IMR-90 (cell line): Measurements from ENCODE around the gene SSH2. TPM values are rescaled to one million over a fixed set of nuclear protein-coding genes. Genes with fewer than 3 reads are reported as not detected.

Experiments
- ATAC-seq: fragments of 200-7000 bp; cut with Tn5 transposase; 2 replicates; pipeline ENCODE4 v1.9.1; 2020; ENCODE audit warnings: low read depth, mild to moderate bottlenecking, moderate library complexity
- BruUV-seq: library from RNA; stranded (reverse); fragments of 400-500 nt; replicated peaks from 2 replicates; lab custom pipeline; 2021; lab: Mats Ljungman, UMichigan
- CTCF ChIA-PET: fragments of 300-600 bp; formaldehyde crosslinking; extraction: SDS; loops from one replicate; lab custom pipeline; 2021; ENCODE audit warnings: antibody characterized with exemption; lab: Yijun Ruan, JAX
- POLR2A ChIA-PET: fragments of 300-600 bp; sonication (Branson Sonifier 250); formaldehyde crosslinking; loops from one replicate; lab custom pipeline; 2022; ENCODE audit warnings: antibody characterized with exemption; ENCODE audit not compliant: unreplicated experiment; lab: Charles Lee
- DNase-seq: peaks from one replicate; pipeline ENCODE4 v3.0.0; 2013
- H2AFZ ChIP-seq: replicated peaks from 2 replicates; pipeline ENCODE3; 2013; ENCODE audit warnings: low read length, mild to moderate bottlenecking; ENCODE audit not compliant: poor library complexity
- H2AK5ac ChIP-seq: 2 replicates; pipeline ENCODE4 v1.6.1; 2013; ENCODE audit warnings: low read depth, low read length, inconsistent platforms
- H2AK9ac ChIP-seq: replicated peaks from 2 replicates; pipeline ENCODE3; 2013; ENCODE audit warnings: mild to moderate bottlenecking, low read depth, low read length, moderate library complexity; ENCODE audit not compliant: poor library complexity
- H2BK120ac ChIP-seq: 2 replicates; pipeline ENCODE4 v1.6.1; 2013; ENCODE audit warnings: low read depth, low read length, inconsistent platforms
- H2BK15ac ChIP-seq: 3 replicates; pipeline ENCODE4 v1.6.1; 2013; ENCODE audit warnings: low read depth, low read length, inconsistent platforms
- H2BK20ac ChIP-seq: 2 replicates; pipeline ENCODE4 v1.6.1; 2013; ENCODE audit warnings: low read depth, mild to moderate bottlenecking, inconsistent platforms, low read length, moderate library complexity
- H2BK5ac ChIP-seq: 2 replicates; pipeline ENCODE4 v1.6.1; 2013; ENCODE audit warnings: mild to moderate bottlenecking, low read depth, low read length, inconsistent platforms; ENCODE audit not compliant: poor library complexity, severe bottlenecking
- H3K14ac ChIP-seq: replicated peaks from 2 replicates; pipeline ENCODE4 v1.6.1; 2013; ENCODE audit warnings: low read depth, low read length, inconsistent platforms
- H3K18ac ChIP-seq: 2 replicates; pipeline ENCODE4 v1.6.1; 2013; ENCODE audit warnings: low read depth, low read length, control low read depth
- H3K23ac ChIP-seq: 2 replicates; pipeline ENCODE4 v1.6.1; 2013; ENCODE audit warnings: low read depth, low read length, inconsistent platforms
- H3K27ac ChIP-seq: 2 replicates; pipeline ENCODE4 v1.5.1; 2013; ENCODE audit warnings: mild to moderate bottlenecking, control low read depth, low read length; ENCODE audit not compliant: insufficient read depth
- H3K27me3 ChIP-seq: 2 replicates; pipeline ENCODE4 v1.6.1; 2013; ENCODE audit warnings: low read length; ENCODE audit not compliant: control insufficient read depth, insufficient read depth
- H3K36me3 ChIP-seq: 2 replicates; pipeline ENCODE4 v1.6.1; 2013; ENCODE audit warnings: low read length, mixed read lengths; ENCODE audit not compliant: control insufficient read depth, insufficient read depth
- H3K4ac ChIP-seq: 2 replicates; pipeline ENCODE4 v1.6.1; 2013; ENCODE audit warnings: low read depth, low read length, inconsistent platforms
- H3K4me1 ChIP-seq: 2 replicates; pipeline ENCODE4 v1.6.1; 2013; ENCODE audit warnings: low read length, mixed read lengths; ENCODE audit not compliant: control insufficient read depth, insufficient read depth
- H3K4me2 ChIP-seq: 2 replicates; pipeline ENCODE4 v1.6.1; 2013; ENCODE audit warnings: low read depth, mild to moderate bottlenecking, control low read depth, low read length, moderate library complexity
- H3K4me3 ChIP-seq: 2 replicates; pipeline ENCODE4 v1.5.1; 2013; ENCODE audit warnings: low read depth, mild to moderate bottlenecking, control low read depth, low read length, moderate library complexity; ENCODE audit not compliant: insufficient read depth
- H3K56ac ChIP-seq: 2 replicates; pipeline ENCODE4 v1.6.1; 2013; ENCODE audit warnings: low read length, inconsistent platforms; ENCODE audit not compliant: insufficient read depth; ENCODE audit errors: extremely low read depth
- H3K79me1 ChIP-seq, 2 experiments: 2 replicates each; pipeline ENCODE4 v1.6.1; 2013; ENCODE audit warnings: low read length in 2 of 2, inconsistent platforms in 1 of 2, low read depth in 1 of 2
- H3K9ac ChIP-seq: 2 replicates; pipeline ENCODE4 v1.6.1; 2013; ENCODE audit warnings: low read depth, low read length, control low read depth
- H3K9me1 ChIP-seq: 2 replicates; pipeline ENCODE4 v1.6.1; 2013; ENCODE audit warnings: low read length, inconsistent platforms; ENCODE audit not compliant: insufficient read depth
- H3K9me3 ChIP-seq: 2 replicates; pipeline ENCODE4 v1.6.1; 2013; ENCODE audit warnings: low read length; ENCODE audit not compliant: control insufficient read depth, insufficient read depth
- H4K20me1 ChIP-seq: 2 replicates; pipeline ENCODE4 v1.6.1; 2013; ENCODE audit warnings: low read length, inconsistent platforms; ENCODE audit not compliant: insufficient read depth
- H4K5ac ChIP-seq: 2 replicates; pipeline ENCODE4 v1.6.1; 2013; ENCODE audit warnings: mild to moderate bottlenecking, low read depth, low read length, control low read depth
- H4K8ac ChIP-seq, 2 experiments: 2 replicates each; pipeline ENCODE4 v1.6.1; 2013; ENCODE audit warnings: low read depth in 2 of 2, low read length in 2 of 2, control low read depth in 1 of 2, inconsistent platforms in 1 of 2
- H4K91ac ChIP-seq: 2 replicates; pipeline ENCODE4 v1.6.1; 2013; ENCODE audit warnings: low read depth, low read length, inconsistent platforms; ENCODE audit not compliant: insufficient read depth
- BHLHE40 ChIP-seq: fragments of 150-350 bp; IDR thresholded peaks from 2 replicates; pipeline ENCODE4 v1.6.1; 2016; ENCODE audit warnings: mild to moderate bottlenecking, low read depth, low read length
- CEBPB ChIP-seq: IDR thresholded peaks from 2 replicates; pipeline ENCODE4 v1.6.1; 2012; ENCODE audit warnings: low read depth, low read length, improper control_type of control experiment
- CTCF ChIP-seq: conservative IDR thresholded peaks from 2 replicates; pipeline ENCODE4 v1.5.1; 2012; ENCODE audit warnings: mild to moderate bottlenecking, low read depth, low read length, improper control_type of control experiment
- MAZ ChIP-seq: IDR thresholded peaks from 2 replicates; pipeline ENCODE4 v1.6.1; 2012; ENCODE audit warnings: low read depth, mild to moderate bottlenecking, low read length, improper control_type of control experiment, moderate library complexity, borderline replicate concordance
- POLR2A ChIP-seq: IDR thresholded peaks from 2 replicates; pipeline ENCODE4 v1.6.1; 2012; ENCODE audit warnings: mild to moderate bottlenecking, low read depth, low read length
- RAD21 ChIP-seq: IDR thresholded peaks from 2 replicates; pipeline ENCODE4 v1.6.1; 2012; ENCODE audit warnings: low read length, improper control_type of control experiment
- SMC3 ChIP-seq: fragments of 150-350 bp; IDR thresholded peaks from 2 replicates; pipeline ENCODE4 v1.6.1; 2016; ENCODE audit warnings: low read depth, mild to moderate bottlenecking, antibody characterized with exemption, low read length, moderate library complexity
- WGBS, 2 experiments: methylation state at CpG; one replicate each; pipeline versions ENCODE4 v1.1.5 to v1.1.7; 2013; ENCODE audit warnings: missing lambda C conversion rate in 2 of 2; ENCODE audit not compliant: insufficient read length in 1 of 2; ENCODE audit errors: extremely low coverage in 2 of 2; 5-methylcytosine and 5-hydroxymethylcytosine counted together
- dilution Hi-C: fragments of 300-500 bp; cut with HindIII; formaldehyde crosslinking; loops from one replicate; pipeline ENCODE4 v1.14.3; 2018; ENCODE audit warnings: low sequenced_read_pairs; ENCODE audit not compliant: unreplicated experiment
- in situ Hi-C: fragments of 300-500 bp; cut with MboI; formaldehyde crosslinking; loops from 3 replicates; pipeline ENCODE4 v1.14.3; 2019; ENCODE audit warnings: low sequenced_read_pairs, inconsistent platforms, mixed read lengths
- intact Hi-C: fragments of 100-400 bp; cut with micrococcal nuclease; formaldehyde crosslinking; loops from 2 replicates; pipeline ENCODE4 v1.10.0; 2022
- polyA plus RNA-seq, 3 experiments: library from polyadenylated mRNA; depleted of rRNA; stranded (reverse); fragments of >200 nt; gene quantifications; 2 replicates each; pipeline ENCODE4 v1.2.3, GENCODE V29; 2012; ENCODE audit warnings: low replicate concordance in 1 of 3
- total RNA-seq: library from RNA; depleted of rRNA; stranded (reverse); fragments of >200 nt; gene quantifications from 2 replicates; pipeline ENCODE4 v1.2.3, GENCODE V29; 2012

The SSH2 gene
- total and polyA plus RNA-seq, 2 of the 4 experiments (the other 2 are of a cell fraction) = 9.3 TPM

GRCh38 chr17:29807520-29808361 lies 122.3 kb downstream of the SSH2 start:
- no peaks in the 10 kb centered on the region for H3K36me3 ChIP-seq
- TF ChIP-seq CTCF = peak; percentile 93
- no peak for TF ChIP-seq MAZ
- no peak for TF ChIP-seq BHLHE40
- TF ChIP-seq RAD21 = peak; percentile 98
- TF ChIP-seq POLR2A = peak; percentile 47; the same call in 1 of the 2 replicates
- peak; percentile 96 for TF ChIP-seq SMC3
- TF ChIP-seq CEBPB = no peak
- no peak overlapping the region for H2BK5ac ChIP-seq
- no peak overlapping the region for H2AK5ac ChIP-seq
- H3K4me3 ChIP-seq = no peak overlapping the region
- no peak overlapping the region for H2AFZ ChIP-seq
- H3K4ac ChIP-seq = no peak overlapping the region
- no peak overlapping the region for H3K4me2 ChIP-seq
- 0 out of 4 replicates have a peak overlapping the region, but pooled peaks of 1 of the 2 experiments have one; percentile 17 for H4K8ac ChIP-seq
- in situ Hi-C loops = loop anchor here (5.0 to 10.0 kb wide), 3 partner anchors 125 to 277 kb away; partner anchors contain the start of gene SSH2
- H3K23ac ChIP-seq = no peak overlapping the region
- no peak overlapping the region for H3K18ac ChIP-seq
- no peak overlapping the region for H4K91ac ChIP-seq
- H3K56ac ChIP-seq = no peak overlapping the region
- H3K9me3 ChIP-seq = no peaks in the 10 kb centered on the region
- H2BK20ac ChIP-seq = peak overlapping the region; percentile 60; the same call in 1 of the 2 replicates
- intact Hi-C loops = loop anchor here (1.0 kb wide), 3 partner anchors 124 to 286 kb away; no protein-coding TSS in a partner anchor
- H3K4me1 ChIP-seq = peaks cover 2% of the 10 kb centered on the region; the same call in 1 of the 2 replicates
- H3K9me1 ChIP-seq = no peaks in the 10 kb centered on the region
- H3K27me3 ChIP-seq = no peaks in the 10 kb centered on the region
- no peak overlapping the region for H4K5ac ChIP-seq
- H2BK15ac ChIP-seq = no peak overlapping the region
- peak; percentile 90 for ATAC-seq
- WGBS, 2 experiments = 100% methylated on average over 2 of the region's 14 CpGs; no CpG with 5 or more reads in 1 of the 2 experiments
- POLR2A ChIA-PET = interaction anchor here (0.7 kb wide), 1 partner anchor 30 kb away, joined by 24 read pairs; no protein-coding TSS in a partner anchor
- dilution Hi-C loops = no loop called here
- H2AK9ac ChIP-seq = no peak overlapping the region
- H3K79me1 ChIP-seq = 0 out of 4 replicates have a peak, but pooled peaks cover 7 to 15% of the 10 kb centered on the region in 2 experiments
- no TSS peak for BruUV-seq
- peak overlapping the region; percentile 8; the same call in 1 of the 2 replicates for H2BK120ac ChIP-seq
- DNase-seq = peak; percentile 74
- no peak overlapping the region for H3K27ac ChIP-seq
- no peaks in the 10 kb centered on the region for H4K20me1 ChIP-seq
- CTCF ChIA-PET = interaction anchor here (0.5 to 5.2 kb wide), 19 partner anchors 9 to 288 kb away, joined by 3 to 52 read pairs (median 3); partner anchors contain the start of gene SSH2
- no peak overlapping the region for H3K9ac ChIP-seq
- H3K14ac ChIP-seq = no peak overlapping the region
